Central memory CD8-positive, alpha-beta T cell (primary cell): ENCODE measurements around the gene GABBR2.

Experiments used
- ATAC-seq: fragments of 150-1000 bp; cut with Tn5 transposase; replicated peaks from 2 replicates; pipeline ENCODE4 v1.10.0; 2022; ENCODE audit warnings: mild to moderate bottlenecking, moderate FRiP score, moderate number of reproducible peaks; ENCODE audit not compliant: poor library complexity, severe bottlenecking; ENCODE audit errors: extremely low read depth
- DNase-seq, 2 donors: peaks; one replicate each; pipeline ENCODE4 v3.0.0; 2021; ENCODE audit warnings: low spot score in 2 of 2
- H3K27ac Mint-ChIP-seq: one replicate; pipeline ENCODE4 v1.8.0; 2022; ENCODE audit warnings: low read depth, mild to moderate bottlenecking, moderate library complexity, mixed read lengths
- H3K27me3 Mint-ChIP-seq: one replicate; pipeline ENCODE4 v1.8.0; 2022; ENCODE audit warnings: mixed read lengths
- H3K36me3 Mint-ChIP-seq: one replicate; pipeline ENCODE4 v1.8.0; 2022; ENCODE audit warnings: mild to moderate bottlenecking, moderate library complexity, mixed read lengths; ENCODE audit not compliant: insufficient read depth
- H3K4me1 Mint-ChIP-seq: one replicate; pipeline ENCODE4 v1.8.0; 2022; ENCODE audit warnings: mixed read lengths
- H3K4me3 Mint-ChIP-seq: one replicate; pipeline ENCODE4 v1.8.0; 2022; ENCODE audit warnings: mild to moderate bottlenecking, moderate library complexity, mixed read lengths
- H3K9me3 Mint-ChIP-seq: one replicate; pipeline ENCODE4 v1.8.0; 2022; ENCODE audit warnings: mixed read lengths

The GABBR2 gene

GRCh38 chr9:98401140-98402018 lies 307.4 kb downstream of the GABBR2 start:
- H3K27ac Mint-ChIP-seq = no peak overlapping the region
- H3K9me3 Mint-ChIP-seq = no peaks in the 10 kb centered on the region
- H3K36me3 Mint-ChIP-seq = no peaks in the 10 kb centered on the region
- H3K27me3 Mint-ChIP-seq = peaks cover 82% of the 10 kb centered on the region
- H3K4me3 Mint-ChIP-seq = no peak overlapping the region
- no peaks in the 10 kb centered on the region for H3K4me1 Mint-ChIP-seq
- DNase-seq (no peak), ATAC-seq (no peak)

- H3K27ac Mint-ChIP-seq = no peak overlapping the region
- H3K9me3 Mint-ChIP-seq = no peaks in the 10 kb centered on the region
- H3K27me3 Mint-ChIP-seq = peaks cover 78% of the 10 kb centered on the region
- H3K4me3 Mint-ChIP-seq = no peak overlapping the region
- DNase-seq (no peak), ATAC-seq (no peak)
- H3K36me3 Mint-ChIP-seq = no peaks in the 10 kb centered on the region
- no peaks in the 10 kb centered on the region for H3K4me1 Mint-ChIP-seq
Measured at GRCh38 chr9:98399950-98400683, 308.6 kb downstream of the GABBR2 start.

- Mint-ChIP-seq H3K4me3 (no peak overlapping the region), H3K4me1 (peaks cover 5% of the 10 kb centered on the region), H3K9me3 (peaks cover 11% of the 10 kb centered on the region), H3K27me3 (peaks cover 55% of the 10 kb centered on the region), H3K27ac (no peak overlapping the region), H3K36me3 (no peaks in the 10 kb centered on the region)
- DNase-seq (no peak), ATAC-seq (no peak)
Measured at GRCh38 chr9:98396656-98397055, 312.1 kb downstream of the GABBR2 start.

GRCh38 chr9:98396236-98396635 lies 312.5 kb downstream of the GABBR2 start:
- H3K36me3 Mint-ChIP-seq = no peaks in the 10 kb centered on the region
- no peak overlapping the region for H3K27ac Mint-ChIP-seq
- ATAC-seq (no peak), DNase-seq (no peak)
- H3K27me3 Mint-ChIP-seq = peaks cover 55% of the 10 kb centered on the region
- peaks cover 10% of the 10 kb centered on the region for H3K4me1 Mint-ChIP-seq
- H3K4me3 Mint-ChIP-seq = no peak overlapping the region
- H3K9me3 Mint-ChIP-seq = peaks cover 11% of the 10 kb centered on the region

GRCh38 chr9:98391867-98392266 lies 316.9 kb downstream of the GABBR2 start:
- H3K4me1 Mint-ChIP-seq = peaks cover 11% of the 10 kb centered on the region
- H3K27me3 Mint-ChIP-seq = peaks cover 30% of the 10 kb centered on the region
- H3K9me3 Mint-ChIP-seq = peaks cover 11% of the 10 kb centered on the region
- DNase-seq (no peak), ATAC-seq (no peak)
- no peaks in the 10 kb centered on the region for H3K36me3 Mint-ChIP-seq
- no peak overlapping the region for H3K4me3 Mint-ChIP-seq
- no peak overlapping the region for H3K27ac Mint-ChIP-seq

- H3K27ac Mint-ChIP-seq = peak overlapping the region; percentile 17
Measured at GRCh38 chr9:98391406-98391805, 317.3 kb downstream of the GABBR2 start.

GRCh38 chr9:98385751-98386150 lies 323.0 kb downstream of the GABBR2 start:
- Mint-ChIP-seq H3K9me3 (no peaks in the 10 kb centered on the region), H3K27ac (no peak overlapping the region), H3K36me3 (no peaks in the 10 kb centered on the region), H3K27me3 (peaks cover 11% of the 10 kb centered on the region), H3K4me3 (no peak overlapping the region), H3K4me1 (no peaks in the 10 kb centered on the region)
- DNase-seq = no peak
- no peak for ATAC-seq

More at GRCh38 chr9:98391406-98391805, 317.3 kb downstream of the GABBR2 start:
- Mint-ChIP-seq H3K27me3 (peaks cover 30% of the 10 kb centered on the region), H3K36me3 (no peaks in the 10 kb centered on the region), H3K9me3 (peaks cover 11% of the 10 kb centered on the region), H3K4me3 (no peak overlapping the region), H3K4me1 (peaks cover 11% of the 10 kb centered on the region)
- ATAC-seq = no peak
- DNase-seq = no peak

GRCh38 chr9:98383758-98384157 lies 325.0 kb downstream of the GABBR2 start:
- Mint-ChIP-seq H3K4me3 (no peak overlapping the region), H3K9me3 (no peaks in the 10 kb centered on the region), H3K27ac (no peak overlapping the region), H3K36me3 (no peaks in the 10 kb centered on the region), H3K4me1 (no peaks in the 10 kb centered on the region), H3K27me3 (peaks cover 7% of the 10 kb centered on the region)
- ATAC-seq = no peak
- DNase-seq = no peak

- no peaks in the 10 kb centered on the region for H3K27me3 Mint-ChIP-seq
- no peak overlapping the region for H3K4me3 Mint-ChIP-seq
- ATAC-seq = no peak
- no peak for DNase-seq
- H3K4me1 Mint-ChIP-seq = no peaks in the 10 kb centered on the region
- H3K9me3 Mint-ChIP-seq = no peaks in the 10 kb centered on the region
- no peak overlapping the region for H3K27ac Mint-ChIP-seq
- no peaks in the 10 kb centered on the region for H3K36me3 Mint-ChIP-seq
Measured at GRCh38 chr9:98381311-98382103, 327.2 kb downstream of the GABBR2 start.

- ATAC-seq (no peak), DNase-seq (no peak)
- no peaks in the 10 kb centered on the region for H3K9me3 Mint-ChIP-seq
- no peaks in the 10 kb centered on the region for H3K27me3 Mint-ChIP-seq
- no peaks in the 10 kb centered on the region for H3K36me3 Mint-ChIP-seq
- no peak overlapping the region for H3K4me3 Mint-ChIP-seq
- H3K27ac Mint-ChIP-seq = no peak overlapping the region
- no peaks in the 10 kb centered on the region for H3K4me1 Mint-ChIP-seq
Measured at GRCh38 chr9:98380065-98380681, 328.6 kb downstream of the GABBR2 start.

- ATAC-seq (no peak), DNase-seq (no peak)
- Mint-ChIP-seq H3K36me3 (no peaks in the 10 kb centered on the region), H3K9me3 (no peaks in the 10 kb centered on the region), H3K4me3 (no peak overlapping the region), H3K27ac (no peak overlapping the region), H3K27me3 (no peaks in the 10 kb centered on the region), H3K4me1 (no peaks in the 10 kb centered on the region)
Measured at GRCh38 chr9:98379572-98379971, 329.2 kb downstream of the GABBR2 start.

GRCh38 chr9:98378794-98379193 lies 329.9 kb downstream of the GABBR2 start:
- Mint-ChIP-seq H3K4me1 (no peaks in the 10 kb centered on the region), H3K4me3 (no peak overlapping the region), H3K36me3 (no peaks in the 10 kb centered on the region), H3K27me3 (no peaks in the 10 kb centered on the region), H3K9me3 (no peaks in the 10 kb centered on the region), H3K27ac (no peak overlapping the region)
- DNase-seq = no peak
- ATAC-seq = no peak
